Kidney epithelial cell (primary cell): ENCODE data around the gene BABAM1. TPM values are rescaled to one million over a fixed set of nuclear protein-coding genes. Genes with fewer than 3 reads are reported as not detected.

Experiments
- DNase-seq: peaks from one replicate; pipeline ENCODE4 v3.0.0-alpha.2; 2010; ENCODE audit warnings: low read depth
- H3K27me3 ChIP-seq: 2 replicates; pipeline ENCODE4 v1.6.0; 2011; ENCODE audit warnings: low read length; ENCODE audit not compliant: control insufficient read depth, insufficient read depth
- H3K36me3 ChIP-seq: 2 replicates; pipeline ENCODE4 v1.5.1; 2011; ENCODE audit warnings: low read length; ENCODE audit not compliant: control insufficient read depth, insufficient read depth
- H3K4me3 ChIP-seq: 2 replicates; pipeline ENCODE4 v1.5.1; 2011; ENCODE audit warnings: low read depth, mild to moderate bottlenecking, control low read depth, low read length
- total RNA-seq: library from RNA; depleted of rRNA; stranded (reverse); fragments of >200 nt; gene quantifications from 2 replicates; pipeline ENCODE4 v1.2.3, GENCODE V29; 2015
- TF ChIP-seq, protein P1 (sequence below): IDR thresholded peaks from 2 replicates; pipeline ENCODE4 v1.5.1; 2011; ENCODE audit warnings: mild to moderate bottlenecking, moderate library complexity, low read length, control low read depth, inconsistent platforms; ENCODE audit not compliant: insufficient read depth, poor library complexity, severe bottlenecking

BABAM1 gene
- total RNA-seq, result 78.4 and 101 TPM in 2 replicates

DNA sequence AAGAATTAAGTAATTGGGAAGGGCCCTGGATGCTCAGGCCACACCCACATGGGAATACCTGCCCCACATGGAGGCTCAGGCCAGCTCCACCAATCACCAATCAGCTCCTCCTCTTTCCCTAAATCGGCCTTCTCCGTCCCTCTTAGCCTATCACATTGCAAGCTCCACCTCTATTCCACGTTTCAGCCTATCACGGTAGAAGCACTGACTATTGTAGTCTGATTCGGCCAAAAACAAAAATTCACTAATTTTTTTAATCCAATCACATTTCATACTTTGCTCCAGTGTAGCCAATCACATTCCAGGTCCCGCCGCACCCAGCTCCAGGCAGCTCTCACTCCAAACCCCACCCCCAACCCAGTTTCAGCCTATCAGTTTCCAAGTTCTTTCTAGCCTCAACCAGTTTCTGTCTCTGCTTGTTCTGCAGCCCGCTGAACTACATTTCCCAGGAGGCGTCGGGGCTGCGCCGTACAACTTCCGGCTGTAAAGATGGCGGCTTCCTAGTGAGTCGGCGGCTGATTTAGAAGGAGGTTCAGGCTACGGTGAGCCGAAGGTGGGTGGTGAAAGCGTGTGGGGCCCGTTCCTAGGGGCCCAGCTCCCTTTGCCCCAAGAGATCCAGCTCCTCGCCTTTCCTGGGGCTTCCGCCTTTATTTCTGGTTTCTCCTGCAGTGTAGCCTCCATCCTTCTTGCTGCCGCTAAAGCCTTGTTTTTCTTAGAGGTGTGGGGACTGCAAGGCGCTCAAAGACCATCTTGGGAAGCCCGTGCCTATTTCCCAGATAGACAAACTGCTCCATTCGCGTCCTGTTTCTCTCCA, at the start of gene BABAM1:
Gene BABAM1, plus strand, starts transcription at position 469 of the 814 bp plus-strand sequence. CDS start 1,364 bp downstream, outside the sequence.
- peak within 1 kb of the TSS; percentile 59 for H3K4me3 ChIP-seq
- TF ChIP-seq, protein P1, sequence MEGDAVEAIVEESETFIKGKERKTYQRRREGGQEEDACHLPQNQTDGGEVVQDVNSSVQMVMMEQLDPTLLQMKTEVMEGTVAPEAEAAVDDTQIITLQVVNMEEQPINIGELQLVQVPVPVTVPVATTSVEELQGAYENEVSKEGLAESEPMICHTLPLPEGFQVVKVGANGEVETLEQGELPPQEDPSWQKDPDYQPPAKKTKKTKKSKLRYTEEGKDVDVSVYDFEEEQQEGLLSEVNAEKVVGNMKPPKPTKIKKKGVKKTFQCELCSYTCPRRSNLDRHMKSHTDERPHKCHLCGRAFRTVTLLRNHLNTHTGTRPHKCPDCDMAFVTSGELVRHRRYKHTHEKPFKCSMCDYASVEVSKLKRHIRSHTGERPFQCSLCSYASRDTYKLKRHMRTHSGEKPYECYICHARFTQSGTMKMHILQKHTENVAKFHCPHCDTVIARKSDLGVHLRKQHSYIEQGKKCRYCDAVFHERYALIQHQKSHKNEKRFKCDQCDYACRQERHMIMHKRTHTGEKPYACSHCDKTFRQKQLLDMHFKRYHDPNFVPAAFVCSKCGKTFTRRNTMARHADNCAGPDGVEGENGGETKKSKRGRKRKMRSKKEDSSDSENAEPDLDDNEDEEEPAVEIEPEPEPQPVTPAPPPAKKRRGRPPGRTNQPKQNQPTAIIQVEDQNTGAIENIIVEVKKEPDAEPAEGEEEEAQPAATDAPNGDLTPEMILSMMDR, result no peak
- H3K36me3 ChIP-seq, result peaks cover 4% of the 10 kb centered on the region
- DNase-seq, result peak; percentile 97
- H3K27me3 ChIP-seq, result no peaks in the 10 kb centered on the region

DNA sequence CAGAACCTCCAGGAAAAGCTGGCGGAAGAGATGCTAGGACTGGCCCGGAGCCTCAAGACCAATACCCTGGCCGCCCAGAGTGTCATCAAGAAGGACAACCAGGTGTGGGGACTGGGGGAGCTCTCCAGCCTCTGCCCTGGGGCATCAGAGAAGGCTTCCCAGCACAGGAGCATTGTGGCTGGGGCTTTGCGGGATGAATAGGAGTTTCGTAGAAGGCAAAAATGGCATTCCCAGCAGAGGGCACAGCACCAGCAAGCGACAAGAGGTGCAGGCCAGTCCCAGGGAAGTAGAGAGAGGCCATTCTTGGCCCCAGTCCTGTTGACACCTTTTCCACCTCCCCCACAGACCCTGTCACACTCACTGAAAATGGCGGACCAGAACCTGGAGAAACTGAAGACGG, 48.0 kb upstream of the BABAM1 start:
- H3K36me3 ChIP-seq, result peaks cover 2% of the 10 kb centered on the region
- no peak overlapping the region for H3K4me3 ChIP-seq
- no peak for DNase-seq
- TF ChIP-seq, protein P1, result no peak
- H3K27me3 ChIP-seq, result no peaks in the 10 kb centered on the region

DNA sequence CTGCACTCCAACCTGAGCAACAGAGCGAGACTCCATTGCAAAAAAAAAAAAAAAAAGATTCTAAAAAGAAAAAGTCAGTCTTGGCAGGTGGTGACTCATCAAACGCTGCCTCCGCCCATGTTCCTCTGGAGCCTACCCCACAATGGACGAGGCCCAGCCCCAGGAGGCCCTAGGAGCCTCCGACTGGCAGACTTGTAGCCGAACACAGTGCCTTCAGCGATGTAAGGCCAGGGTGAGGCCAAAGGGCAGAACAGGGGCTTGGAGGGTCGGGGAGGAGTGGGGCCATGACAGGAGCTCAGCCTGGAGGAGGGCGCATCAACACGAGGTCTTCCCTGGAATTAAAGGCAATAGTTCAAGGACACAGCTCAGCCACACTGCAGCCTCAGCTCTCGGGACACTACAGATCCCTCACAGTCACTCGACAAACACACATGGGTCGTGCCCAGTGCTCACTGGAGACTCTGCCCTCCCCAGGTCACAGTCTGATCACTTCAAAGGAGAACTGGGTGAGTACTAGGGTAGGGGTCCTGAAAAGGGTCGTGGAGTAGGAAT, 47.0 kb upstream of the BABAM1 start:
- peaks cover 2% of the 10 kb centered on the region for H3K36me3 ChIP-seq
- no peak overlapping the region for H3K4me3 ChIP-seq
- DNase-seq, result no peak
- no peaks in the 10 kb centered on the region for H3K27me3 ChIP-seq
- TF ChIP-seq, protein P1, result no peak

DNA sequence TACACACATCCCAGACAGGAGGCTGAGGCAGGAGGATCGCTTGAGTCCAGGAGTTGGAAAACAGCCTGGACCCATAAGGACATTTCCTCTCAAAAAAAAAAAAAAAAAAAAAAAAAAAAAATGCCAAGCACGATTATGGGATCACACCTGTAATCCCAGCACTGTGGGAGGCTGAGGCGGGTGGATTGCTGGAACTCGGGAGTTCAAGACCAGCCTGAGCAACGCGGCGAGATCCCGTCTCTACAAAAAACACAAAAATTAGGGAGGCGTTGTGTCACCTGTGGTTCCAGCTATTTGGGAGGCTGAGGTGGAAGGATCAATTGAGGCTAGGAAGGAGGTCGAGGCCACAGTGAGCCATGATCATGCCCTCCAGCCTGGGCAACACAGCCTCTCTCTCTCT, 42.2 kb upstream of the BABAM1 start:
- no peak for DNase-seq
- Histone ChIP-seq H3K4me3 (no peak overlapping the region), H3K36me3 (peaks cover 2% of the 10 kb centered on the region), H3K27me3 (no peaks in the 10 kb centered on the region)
- TF ChIP-seq, protein P1, result no peak

DNA sequence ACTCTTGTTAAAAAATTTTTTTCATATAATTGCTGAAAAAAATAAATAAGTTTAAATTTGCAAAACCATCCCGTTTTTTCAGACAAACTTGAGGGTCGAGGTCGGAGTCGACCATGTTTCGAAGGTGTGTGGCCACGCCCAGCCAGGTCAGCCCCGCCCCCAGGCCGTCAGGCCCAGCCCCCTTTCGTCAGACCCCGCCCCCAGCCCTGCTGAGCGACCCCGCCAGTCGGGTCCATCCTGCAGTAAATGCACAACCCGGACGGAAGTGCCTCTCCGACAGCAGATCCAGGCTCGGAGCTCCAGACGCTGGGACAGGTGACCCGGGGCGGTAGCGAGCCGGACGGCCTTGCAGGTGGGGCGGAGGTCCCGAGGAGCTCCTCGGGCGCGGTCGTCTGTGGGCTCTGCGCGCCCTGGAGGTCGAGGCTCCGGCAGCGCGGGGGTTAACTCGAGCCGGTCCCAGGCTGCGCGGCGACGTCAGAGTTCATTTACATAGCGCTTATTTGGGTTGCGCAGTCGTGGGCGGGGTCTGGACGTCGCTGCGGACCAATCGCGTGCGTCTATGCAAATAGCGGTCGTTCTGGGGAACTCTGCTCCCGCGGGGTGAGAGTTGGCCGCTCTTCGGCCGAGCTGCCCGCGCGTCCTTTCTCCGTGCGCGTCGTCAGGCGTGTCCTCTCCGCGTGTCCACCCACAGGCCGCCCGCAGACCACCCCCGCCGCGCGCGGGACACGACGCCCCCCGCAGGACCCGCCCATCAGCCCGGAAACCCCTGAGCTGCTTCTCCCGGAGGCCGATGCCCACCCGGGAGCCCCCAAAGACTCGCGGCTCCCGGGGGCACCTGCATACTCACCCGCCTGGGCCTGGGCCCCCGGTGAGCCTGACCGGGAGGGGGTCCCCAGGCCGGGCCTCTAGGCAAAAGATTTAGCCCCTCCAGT, 41.0 kb upstream of the BABAM1 start, which contains the start of gene OCEL1:
Gene OCEL1, plus strand, starts transcription at position 225 of the 932 bp plus-strand sequence. Its CDS starts 22 bp downstream, at position 247.
- DNase-seq, result peak; percentile 89
- TF ChIP-seq, protein P1, result no peak
- H3K27me3 ChIP-seq, result no peaks in the 10 kb centered on the region

More for the DNA sequence above, 41.0 kb upstream of the BABAM1 start, which contains the start of gene OCEL1:
- Histone ChIP-seq H3K4me3 (peak within 1 kb of the TSS; percentile 77), H3K36me3 (peaks cover 2% of the 10 kb centered on the region)
